ENCODE data around the gene NKPD1.
A peak's percentile ranks its signal among the peaks of the same experiment; 100 is the strongest.

The NKPD1 gene

DNA sequence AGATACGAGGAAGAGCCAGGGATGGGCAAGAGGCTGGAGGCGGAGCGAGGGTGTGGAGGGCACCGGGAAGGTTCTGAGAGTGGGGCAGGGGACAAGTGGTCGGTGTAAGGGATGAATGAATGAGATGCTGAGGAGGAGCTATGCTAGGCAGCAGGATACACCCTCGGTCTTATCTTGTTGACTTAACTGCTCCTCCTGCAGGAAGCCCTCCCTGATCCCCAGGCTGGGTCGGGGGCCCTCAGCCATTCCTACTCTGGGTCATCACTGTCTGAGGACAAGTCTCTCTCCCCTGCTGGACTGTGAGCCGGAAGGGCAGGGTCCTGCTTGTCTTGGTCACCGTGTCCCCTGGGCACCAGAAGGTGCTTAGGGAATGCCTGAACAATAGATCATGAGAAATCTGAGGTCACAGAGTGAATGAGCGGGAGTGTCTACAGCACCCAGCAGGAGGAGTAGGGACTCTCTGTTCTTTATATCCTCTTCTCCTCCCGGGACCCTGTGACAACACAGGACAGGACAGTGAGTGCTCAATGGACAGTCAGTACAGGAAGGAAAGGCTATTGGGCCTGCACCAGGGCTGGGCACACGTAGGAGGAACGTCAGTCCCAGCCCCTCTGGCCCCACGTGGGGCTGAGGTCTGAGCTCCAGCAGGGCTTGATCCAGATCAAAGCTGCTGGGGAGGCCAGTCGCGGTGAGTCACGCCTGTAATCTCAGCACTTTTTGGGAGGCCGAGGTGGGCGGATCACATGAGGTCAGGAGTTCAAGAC, 6.5 kb downstream of the NKPD1 start:
- DNase-seq: no peak

DNA sequence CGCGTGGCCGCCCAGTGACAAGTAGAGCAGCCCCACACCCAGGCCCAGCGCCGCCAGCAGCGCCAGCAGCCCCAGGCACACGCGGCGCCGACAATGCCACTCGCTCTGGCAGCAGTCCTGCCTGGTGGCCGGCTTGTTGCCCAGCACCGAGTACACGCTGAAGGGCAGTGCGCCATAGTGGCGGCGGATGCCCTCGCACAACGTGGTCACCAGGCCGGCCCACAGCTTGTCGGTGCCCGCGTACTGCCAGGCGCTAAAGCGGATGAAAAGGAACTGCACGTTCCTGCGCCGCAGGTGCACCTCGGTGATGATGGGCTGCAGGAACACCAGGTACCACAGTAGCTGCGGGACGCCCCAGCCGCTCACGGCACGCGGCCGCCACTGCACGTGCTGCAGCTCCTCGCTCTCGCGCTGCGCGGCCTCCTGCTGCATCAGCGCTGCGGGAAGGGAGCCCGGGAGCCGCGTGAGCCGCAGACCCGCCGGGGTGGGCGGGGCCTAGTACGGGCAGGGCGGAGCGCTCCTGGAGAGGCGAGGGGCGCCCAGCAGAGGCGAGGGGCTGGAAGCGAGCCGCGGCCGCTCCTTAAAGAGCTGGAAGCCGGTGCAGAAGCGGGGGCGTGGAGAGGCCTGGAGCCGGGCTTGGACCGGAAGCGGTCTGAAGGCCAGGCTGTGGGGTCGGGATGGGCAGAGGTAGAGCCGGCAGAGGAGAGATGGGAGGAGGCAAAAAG, 7.3 kb downstream of the NKPD1 start:
- DNase-seq: peak; percentile 23

DNA sequence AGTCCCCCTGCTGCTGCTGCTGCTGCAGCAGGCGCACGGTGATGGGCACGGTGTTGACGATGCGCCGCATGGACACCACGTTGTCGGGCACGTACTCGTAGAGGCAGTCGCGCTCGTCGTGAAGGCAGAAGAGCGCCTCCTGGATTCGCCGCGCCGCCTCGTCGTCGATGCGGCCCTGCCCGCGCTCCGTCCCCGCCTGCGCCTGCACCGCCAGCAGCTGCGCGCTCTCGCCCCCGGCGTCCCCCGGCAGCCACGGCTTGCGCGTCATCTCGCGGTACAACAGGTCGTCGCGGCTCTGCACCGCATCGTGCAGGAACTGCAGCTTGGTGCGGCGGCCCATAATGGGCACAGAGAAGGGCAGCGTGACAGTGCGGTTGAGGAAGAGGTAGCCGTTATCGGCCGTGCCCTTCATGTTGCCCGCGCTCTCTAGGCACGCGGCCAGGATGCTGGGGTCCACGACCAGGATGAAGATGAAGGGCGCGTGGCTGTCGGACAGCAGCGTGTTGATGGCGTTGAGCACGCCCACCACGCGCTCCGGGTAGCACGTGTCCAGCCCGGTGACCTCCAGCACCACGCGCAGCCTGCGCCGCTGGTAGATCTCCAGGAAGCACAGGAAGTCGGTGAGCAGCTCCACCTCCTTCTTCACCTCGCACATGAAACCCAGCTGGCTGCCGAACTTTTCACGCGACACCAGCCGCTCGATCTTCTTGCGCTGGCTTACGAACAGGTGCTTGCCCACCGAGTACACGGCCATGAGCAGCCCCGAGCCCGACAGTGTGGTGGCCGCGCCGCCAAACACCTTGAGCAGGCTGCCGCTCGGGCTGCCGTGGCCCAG, 8.1 kb downstream of the NKPD1 start:
- peak; percentile 46 for DNase-seq

DNA sequence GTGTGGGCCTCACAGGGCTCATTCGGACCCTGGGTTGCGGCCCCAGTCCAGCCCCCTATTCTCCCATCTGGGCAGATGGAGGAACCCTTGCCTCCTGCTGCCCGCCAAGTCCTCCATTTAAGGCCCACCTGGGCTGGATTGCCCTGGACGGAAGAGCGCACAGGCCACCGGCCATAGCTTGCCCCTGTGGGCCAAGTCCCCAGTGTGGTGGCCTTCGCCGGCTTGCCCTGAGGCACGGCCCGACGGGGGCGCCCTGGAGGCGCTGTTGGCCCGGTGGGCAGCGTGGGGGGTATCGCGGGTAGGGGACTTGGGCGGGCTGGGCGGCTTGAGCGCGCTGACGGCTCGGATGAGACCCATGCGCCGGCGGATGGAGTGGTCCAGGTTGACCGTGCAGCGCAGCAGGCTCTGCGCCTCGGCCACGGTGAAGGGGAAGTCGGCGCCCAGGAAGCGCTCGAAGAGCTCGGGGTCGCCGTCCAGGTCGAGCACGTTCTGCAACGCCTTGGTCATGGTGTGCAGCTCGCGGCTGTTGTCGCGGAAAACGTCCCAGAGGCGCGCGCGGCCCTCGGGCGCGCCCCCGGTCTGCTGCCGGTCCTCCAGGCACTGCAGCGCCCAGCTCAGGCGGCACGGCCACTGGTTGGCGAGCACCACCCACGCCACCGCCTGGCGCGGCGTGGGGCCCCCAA, 8.8 kb downstream of the NKPD1 start:
- no peak for DNase-seq

DNA sequence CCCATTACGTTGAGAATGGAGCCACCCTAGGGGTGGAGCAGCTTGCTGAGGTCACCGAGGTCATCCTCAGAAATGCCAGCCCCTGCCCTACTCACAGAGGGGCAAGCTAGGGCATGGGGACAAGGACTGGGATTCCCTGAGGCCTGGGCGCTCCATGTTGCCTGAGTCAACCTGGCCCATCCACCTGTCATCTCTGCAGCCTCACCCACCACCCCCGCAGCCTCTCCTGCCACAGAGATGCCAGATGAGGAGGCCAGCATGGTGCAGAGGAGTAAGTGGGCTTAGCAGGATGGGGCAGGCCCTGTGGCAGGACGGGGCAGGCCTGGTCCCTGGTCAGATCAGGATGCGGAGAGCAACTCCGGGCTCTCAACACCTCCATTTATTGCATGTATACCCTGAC, 9.5 kb downstream of the NKPD1 start:
- no peak for DNase-seq

DNA sequence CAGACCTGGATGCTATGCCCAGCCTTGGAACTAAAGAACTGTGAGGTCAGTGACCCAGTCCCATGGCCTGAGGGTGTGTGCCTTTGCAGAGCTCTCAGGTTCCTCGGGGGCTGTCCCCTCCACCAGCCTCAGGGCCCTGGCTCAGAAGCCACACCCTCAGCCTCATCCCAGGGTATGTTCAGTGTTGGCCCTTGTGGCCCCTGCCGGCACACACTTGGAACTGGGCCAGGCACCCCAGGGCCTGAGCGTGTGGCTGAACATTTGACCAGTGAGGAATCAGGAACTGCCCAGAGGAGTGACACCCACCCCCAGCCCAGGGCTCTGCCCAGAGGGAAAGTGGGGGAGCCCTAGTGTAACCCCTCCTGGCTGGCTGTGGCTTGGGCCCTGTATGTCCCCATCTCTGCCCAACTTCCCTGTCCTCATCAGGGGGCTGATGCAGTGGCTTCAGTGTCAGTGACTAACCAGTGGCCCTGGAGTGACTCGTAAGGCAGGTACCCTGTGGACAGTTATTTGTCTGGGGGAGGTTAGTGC, 10.0 kb downstream of the NKPD1 start:
- no peak for DNase-seq

DNA sequence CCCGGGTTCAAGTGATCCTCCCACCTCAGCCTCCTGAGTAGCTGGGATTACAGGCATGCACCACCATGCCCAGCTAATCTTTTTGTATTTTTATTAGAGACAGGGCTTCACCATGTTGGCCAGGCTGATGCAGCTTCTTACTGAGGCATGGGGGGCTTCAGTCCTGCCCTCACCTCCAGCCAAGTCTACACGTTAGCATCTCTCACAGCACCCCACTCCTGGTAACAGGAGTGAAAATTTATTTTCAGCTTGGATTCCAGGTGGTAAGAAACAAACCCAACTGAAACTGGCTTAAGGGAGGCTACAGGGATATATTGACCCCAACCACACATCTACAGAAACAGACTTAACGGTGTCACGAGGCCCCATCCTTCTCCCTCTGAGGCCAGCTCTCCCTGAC, 10.6 kb downstream of the NKPD1 start:
- no peak for DNase-seq

DNA sequence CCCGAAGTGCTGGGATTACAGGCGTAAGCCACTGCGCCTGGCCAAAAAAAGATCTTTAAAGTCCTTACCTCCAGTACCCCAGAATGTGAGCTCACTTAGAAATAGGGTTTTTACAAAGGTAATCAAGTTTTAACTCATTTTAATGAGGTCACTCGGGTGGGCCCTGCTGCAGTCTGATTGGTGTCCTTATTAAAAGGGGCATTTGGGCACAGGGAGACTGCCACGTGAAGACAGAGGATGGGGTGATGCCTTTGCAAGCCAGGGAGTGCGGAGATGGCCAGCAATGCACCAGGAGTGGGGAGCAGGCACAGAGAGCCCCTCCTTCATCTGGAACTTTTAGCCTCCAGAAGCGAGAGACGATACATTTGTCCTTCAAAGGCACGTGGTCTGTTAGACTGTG, 11.7 kb downstream of the NKPD1 start:
- no peak for DNase-seq

DNA sequence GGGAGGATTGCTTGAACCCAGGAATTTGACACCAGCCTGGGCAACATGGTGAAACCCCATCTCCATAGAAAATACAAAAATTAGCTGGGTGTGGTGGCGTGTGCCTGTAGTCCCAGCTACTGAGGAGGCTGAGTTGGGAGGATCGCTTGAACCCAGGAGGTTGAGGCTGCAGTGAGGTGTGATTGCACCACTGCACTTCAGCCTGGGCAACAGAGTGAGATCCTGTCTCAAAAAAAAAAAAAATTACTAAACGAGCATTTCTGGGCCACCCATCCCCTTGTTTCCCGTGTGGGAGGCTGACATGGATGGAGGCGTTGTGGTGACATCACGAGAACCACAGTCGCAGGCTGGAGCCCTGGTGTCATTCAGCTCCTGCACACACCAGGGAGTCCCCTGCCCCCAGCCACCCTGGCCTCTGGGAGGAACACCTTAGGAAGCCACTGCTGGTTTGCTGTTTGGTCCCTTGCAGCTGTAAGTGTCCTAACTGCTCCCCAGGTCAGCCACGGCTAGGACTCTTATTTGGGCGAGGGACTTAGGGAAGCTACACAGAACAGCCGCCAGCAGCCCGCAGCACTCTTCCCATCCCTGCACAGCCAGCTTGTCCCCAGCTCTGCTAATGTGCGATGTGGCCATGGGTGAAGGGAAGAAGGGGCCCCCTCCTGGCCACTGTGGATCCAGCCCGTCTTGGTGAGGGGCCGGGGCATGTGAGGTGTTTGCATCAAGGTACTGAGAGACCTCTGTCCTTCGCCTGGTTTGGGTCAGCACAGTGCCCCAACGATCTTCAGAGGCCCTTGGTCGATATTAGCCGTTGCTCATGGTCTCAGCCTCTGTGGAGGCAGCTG, 12.7 kb downstream of the NKPD1 start:
- DNase-seq: no peak

DNA sequence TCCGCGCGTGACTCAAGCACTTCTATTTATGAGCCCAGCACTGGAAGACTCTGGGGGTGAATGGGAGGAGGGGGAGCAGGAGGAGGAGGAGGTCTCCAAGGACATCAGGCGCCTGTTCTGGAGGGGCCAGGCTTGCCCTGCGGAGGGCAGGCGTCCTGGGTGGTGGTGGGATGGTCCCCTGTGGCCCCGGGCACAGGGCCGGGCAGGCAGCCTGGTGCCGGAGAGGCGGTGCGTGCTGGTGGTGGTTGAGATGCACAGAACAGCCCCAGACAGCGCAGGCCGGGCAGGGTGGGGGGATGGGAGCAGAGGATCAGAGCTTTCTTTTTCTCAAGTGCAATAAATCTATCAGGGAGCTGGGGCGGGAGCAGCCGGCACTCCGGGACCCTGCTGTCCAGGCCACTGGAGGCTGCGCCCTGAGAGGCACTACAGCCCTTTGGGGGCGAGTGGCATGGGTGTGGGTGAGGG, 14.0 kb downstream of the NKPD1 start:
- no peak for DNase-seq

DNA sequence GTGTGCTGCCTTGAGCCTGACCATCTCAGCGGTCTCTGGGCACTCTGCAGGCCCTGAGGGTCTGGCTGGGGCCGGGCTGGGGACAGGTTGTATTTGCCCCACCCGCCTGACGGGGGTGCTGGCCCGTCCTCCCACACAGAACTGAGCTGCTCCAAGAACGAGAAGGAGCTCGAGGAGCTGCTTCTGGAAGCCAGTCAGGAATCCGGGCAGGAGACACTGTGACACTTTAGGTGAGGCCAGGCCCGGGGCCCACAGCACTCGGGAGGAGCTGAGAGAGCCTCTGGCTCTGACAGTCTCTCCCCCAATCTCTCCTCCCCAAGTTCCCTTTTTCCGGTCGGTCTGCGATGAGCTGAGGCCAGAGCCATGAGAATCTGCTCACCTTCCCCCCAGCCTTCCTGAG, 14.5 kb downstream of the NKPD1 start:
- no peak for DNase-seq

DNA sequence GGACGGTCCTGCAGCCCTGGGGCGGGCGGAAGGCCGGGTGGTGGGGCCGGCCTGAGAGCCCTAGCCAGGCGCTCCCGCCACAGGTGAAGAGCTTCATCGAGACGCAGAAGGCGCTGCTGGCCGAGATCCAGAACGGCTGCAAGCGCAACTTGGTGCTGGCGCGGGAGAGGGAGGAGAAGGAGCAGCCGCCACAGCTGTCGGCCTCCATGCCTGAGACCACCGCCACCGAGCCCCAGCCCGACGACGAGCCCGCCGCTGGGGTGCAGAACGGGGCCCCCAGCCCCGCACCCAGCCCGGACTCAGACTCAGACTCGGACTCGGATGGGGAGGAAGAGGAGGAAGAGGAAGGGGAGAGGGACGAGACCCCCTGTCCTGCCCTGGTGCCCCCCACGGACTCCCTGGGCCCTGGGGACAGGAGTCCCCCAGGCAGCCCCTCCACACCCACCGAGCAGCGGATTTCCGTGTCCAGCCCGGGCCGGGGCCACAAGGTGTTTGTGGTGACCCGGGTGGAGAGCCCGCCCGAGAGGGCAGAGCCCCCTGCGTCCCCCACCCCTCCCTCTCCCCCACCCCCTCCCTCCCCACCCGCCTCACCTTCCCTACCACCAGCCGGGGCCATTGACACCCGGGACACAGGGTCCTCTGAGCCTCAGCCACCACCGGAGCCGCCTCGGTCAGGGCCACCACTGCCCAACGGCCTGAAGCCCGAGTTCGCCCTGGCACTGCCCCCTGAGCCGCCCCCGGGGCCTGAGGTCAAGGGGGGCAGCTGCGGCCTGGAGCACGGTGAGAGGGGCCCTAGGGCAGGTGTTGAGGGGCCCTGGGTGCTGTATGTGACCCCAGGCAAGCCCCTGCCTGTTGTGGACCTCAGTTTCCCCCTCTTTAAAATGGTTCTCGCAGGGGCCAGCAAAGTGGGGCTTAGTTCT, 15.3 kb downstream of the NKPD1 start:
- DNase-seq: no peak

DNA sequence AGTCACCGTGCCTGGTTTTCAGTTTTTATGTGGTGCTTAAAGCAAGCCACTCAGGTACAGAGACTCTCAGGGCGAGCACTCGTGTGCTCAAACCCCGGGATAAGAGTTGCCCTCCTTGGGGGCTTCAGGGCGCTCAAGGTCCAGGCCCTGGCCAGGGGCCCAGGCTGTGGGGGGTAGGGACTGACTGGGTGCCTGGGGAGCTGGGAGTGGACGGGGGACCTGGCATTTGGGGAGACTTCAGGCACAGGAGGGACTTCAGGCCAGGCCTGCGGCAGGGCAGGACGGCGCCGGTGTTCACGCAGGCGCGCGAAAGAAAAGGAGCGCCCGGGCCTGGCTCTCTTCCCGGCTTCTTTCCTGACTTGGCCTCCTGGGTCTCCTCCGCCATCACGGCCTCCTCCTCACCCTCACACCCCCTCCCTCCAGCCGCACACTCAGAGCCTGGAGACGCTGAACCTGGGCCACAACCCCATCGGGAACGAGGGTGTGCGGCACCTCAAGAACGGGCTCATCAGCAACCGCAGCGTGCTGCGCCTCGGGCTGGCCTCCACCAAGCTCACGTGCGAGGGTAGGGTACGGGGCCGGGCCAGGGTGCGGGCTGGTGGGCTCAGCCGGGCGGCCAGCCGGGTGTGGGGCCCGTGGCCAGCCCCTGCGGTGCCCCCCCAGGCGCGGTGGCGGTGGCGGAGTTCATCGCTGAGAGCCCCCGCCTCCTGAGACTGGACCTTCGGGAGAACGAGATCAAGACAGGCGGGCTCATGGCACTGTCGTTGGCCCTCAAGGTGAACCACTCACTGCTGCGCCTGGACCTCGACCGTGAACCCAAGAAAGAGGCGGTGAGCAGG, 16.1 kb downstream of the NKPD1 start:
- DNase-seq: no peak

DNA sequence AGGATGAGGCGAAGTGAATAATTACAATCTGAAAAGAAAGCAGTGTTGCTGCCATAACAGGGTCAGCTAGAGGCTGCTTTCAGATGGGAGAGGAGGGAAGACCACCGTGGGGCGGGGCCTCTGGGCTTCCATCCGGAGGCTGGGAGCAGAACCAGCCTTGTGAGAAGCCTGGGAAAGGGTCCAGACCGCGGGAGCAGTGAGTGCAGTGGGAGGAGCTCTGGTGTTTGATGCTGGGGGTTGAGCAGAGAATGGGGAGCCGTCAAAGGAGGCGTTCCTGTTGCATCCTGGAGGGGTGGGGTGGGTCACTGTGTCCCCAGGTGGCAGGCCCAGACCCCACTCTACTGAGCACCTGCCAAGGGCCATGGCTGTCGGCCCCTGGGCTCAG, 18.1 kb downstream of the NKPD1 start:
- no peak for DNase-seq

DNA sequence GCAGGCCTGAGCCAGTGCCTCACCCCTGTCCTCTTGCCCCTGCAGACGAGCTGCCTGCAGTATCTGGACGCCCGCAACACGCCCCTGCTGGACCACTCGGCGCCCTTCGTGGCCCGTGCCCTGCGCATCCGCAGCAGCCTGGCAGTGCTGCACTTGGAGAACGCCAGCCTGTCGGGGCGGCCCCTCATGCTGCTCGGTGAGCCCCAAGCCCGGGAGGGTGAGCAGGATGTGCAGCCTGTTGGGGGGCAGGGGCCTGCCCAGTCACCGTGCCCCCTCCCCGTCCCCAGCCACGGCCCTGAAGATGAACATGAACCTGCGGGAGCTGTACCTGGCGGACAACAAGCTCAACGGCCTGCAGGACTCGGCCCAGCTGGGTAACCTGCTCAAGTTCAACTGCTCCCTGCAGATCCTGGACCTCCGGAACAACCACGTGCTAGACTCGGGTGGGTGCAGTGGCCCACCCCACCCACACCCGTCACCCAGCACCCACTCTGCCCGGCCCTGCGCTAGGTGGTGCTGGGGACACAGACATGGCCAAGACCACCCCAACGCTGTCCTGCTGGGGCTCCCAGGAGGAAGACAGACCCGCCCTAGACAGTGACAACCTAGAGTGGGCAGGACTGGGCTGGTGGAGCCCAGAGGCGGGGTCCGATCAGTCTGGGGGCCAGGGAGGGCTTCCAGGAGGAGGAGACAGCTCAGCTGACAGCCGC, 18.6 kb downstream of the NKPD1 start:
- DNase-seq: no peak

DNA sequence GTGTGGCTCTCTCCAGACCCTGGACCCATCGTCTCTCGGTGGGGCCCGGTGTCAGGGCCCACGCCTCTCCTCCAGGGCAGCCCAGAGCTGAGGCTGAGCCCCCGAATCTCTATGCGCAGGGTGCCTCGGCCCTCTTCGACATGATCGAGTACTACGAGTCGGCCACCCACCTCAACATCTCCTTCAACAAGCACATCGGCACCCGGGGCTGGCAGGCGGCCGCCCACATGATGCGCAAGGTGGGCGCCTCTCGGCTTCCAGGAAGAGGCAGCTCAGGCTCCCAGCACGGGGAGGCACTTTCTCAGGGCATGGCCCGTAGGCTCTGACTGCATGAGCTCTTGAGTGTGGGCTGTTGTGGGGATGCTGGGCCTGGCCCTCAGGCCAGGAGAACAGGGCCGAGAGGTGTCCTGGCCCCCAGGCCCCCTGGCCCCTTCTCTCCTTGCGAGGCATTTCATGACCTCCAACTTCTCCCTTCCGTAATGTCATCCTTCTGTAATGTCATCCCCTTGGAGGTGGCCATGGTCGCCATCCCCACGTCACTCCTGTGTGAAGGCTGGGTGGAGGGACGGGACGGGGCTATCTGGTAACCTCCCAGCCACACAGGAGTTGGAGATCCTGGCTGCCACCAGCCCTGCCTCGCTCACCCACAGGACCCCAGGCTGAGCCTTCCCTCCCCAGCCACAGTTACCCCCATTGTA, 19.4 kb downstream of the NKPD1 start:
- DNase-seq: no peak

DNA sequence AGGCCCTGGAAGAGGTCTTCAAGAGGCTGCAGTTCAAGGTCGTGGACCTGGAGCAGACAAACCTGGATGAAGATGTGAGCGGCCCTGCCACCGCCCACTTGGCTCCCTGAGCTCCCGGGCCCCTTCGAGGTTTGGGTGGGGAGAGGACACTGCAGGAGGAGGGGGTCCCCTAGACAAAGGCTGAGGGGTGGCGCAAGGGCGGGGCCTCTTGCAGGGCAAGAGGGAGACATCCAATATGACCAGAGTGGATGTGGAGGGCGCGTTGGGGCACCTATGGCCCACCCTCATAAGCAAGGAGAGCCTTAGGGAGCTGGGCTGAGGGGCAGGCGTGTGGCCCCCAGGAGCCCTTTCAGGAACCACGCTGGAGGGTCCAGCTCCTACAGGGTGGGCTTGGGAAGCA, 20.2 kb downstream of the NKPD1 start:
- no peak for DNase-seq

DNA sequence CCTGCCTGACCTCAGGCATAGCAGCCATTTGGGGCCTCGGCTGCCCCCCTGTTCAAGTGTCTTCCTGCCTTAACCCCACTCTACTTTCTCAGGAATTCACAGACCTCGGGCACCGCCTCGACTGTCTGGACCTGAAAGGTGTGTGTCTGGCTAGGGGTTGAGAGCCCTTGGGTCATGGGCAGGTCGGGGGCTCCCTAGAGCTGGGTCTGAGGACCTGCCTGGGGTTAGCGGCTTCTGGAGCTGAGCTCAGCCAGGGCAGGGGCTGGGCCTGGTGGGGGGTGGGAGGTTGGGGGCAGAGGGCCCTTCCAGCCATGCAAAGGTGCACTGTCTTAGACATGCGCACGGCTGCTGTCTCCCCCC, 20.7 kb downstream of the NKPD1 start:
- no peak for DNase-seq
